Transverse colon (tissue), 4 donors: ENCODE results near the gene PEAR1. TPM values are rescaled to one million over a fixed set of nuclear protein-coding genes. Genes with fewer than 3 reads are reported as not detected.
"Not testable (repeated sequence)": the region's sequence is repeated elsewhere in the genome, so short reads cannot be mapped to it uniquely, and the experiment has no call there.

Experiments used
- DNase-seq: peaks from one replicate; pipeline ENCODE4 v3.0.0-alpha.2; 2019
- H3K27ac ChIP-seq, 4 donors: fragments of 200-600 bp; sonication (generic); 2 replicates each; pipeline ENCODE4 v1.5.1; 2016 to 2018; ENCODE audit warnings: inconsistent platforms in 4 of 4
- H3K27me3 ChIP-seq: fragments of 200-600 bp; sonication (generic); 2 replicates; pipeline ENCODE4 v1.5.1; 2017; ENCODE audit warnings: inconsistent platforms
- H3K36me3 ChIP-seq, 4 donors: fragments of 200-600 bp; sonication (generic); 2 replicates each; pipeline ENCODE4 v1.5.1; 2017 to 2019; ENCODE audit warnings: inconsistent platforms in 4 of 4
- H3K4me1 ChIP-seq, 4 donors: fragments of 200-600 bp; sonication (generic); 2 replicates each; pipeline ENCODE4 v1.5.1; 2017 to 2020; ENCODE audit warnings: inconsistent platforms in 4 of 4
- H3K4me3 ChIP-seq, 4 donors: fragments of 200-600 bp; sonication (generic); 1 replicate in 1 of 4; 2 replicates in 3 of 4; pipeline versions ENCODE4 v1.5.1 to v1.6.1; 2017 to 2019; ENCODE audit warnings: inconsistent platforms in 4 of 4
- H3K9me3 ChIP-seq, 2 donors: fragments of 200-600 bp; sonication (generic); 2 replicates each; pipeline ENCODE4 v1.5.1; 2017 to 2019; ENCODE audit warnings: inconsistent platforms in 2 of 2
- EP300 ChIP-seq: sonication (generic); formaldehyde crosslinking; IDR thresholded peaks from one replicate; pipeline ENCODE4 v1.6.1; 2017; ENCODE audit warnings: antibody characterized with exemption, low read depth
- POLR2A ChIP-seq: fragments of 450-650 bp; IDR thresholded peaks from one replicate; pipeline ENCODE4 v1.6.1; 2016; ENCODE audit warnings: antibody characterized with exemption, mild to moderate bottlenecking, moderate library complexity
- POLR2AphosphoS5 ChIP-seq, 3 donors: sonication (generic); formaldehyde crosslinking; IDR thresholded peaks; one replicate each; pipeline ENCODE4 v1.6.1; 2016; ENCODE audit warnings: antibody characterized with exemption in 3 of 3
- WGBS, 2 donors: methylation state at CpG; one replicate each; pipeline ENCODE4 v1.1.5; 2018; ENCODE audit warnings: low coverage in 1 of 2; 5-methylcytosine and 5-hydroxymethylcytosine counted together
- in situ Hi-C, 4 donors: fragments of 200-750 bp; cut with MboI; loops; one replicate each; pipeline versions ENCODE4 v1.15.0 to v1.15.1; 2017; ENCODE audit warnings: low sequenced_read_pairs in 3 of 4, low pct_ligation_motif_present in 1 of 4, low pct_unique_long_range_greater_than_20kb in 1 of 4
- intact Hi-C: fragments of 100-400 bp; cut with DNase I; formaldehyde crosslinking; loops from one replicate; pipeline ENCODE4 v1.15.1; 2023; ENCODE audit warnings: low total_unique reads
- total RNA-seq, 4 donors: library from RNA; depleted of rRNA; stranded (reverse); fragments of >200 nt; gene quantifications; one replicate each; pipeline ENCODE4 v1.1.0, GENCODE V29; 2016
- TF ChIP-seq, protein P1 (sequence below), 5 experiments: fragments of 200-600 bp in 3 of 5; fragments of 450-650 bp in 2 of 5; sonication (generic) in 3 of 5; IDR thresholded peaks; 1 replicate in 2 of 5; 2 replicates in 3 of 5; pipeline ENCODE4 v1.5.1; 2016 to 2017; ENCODE audit warnings: antibody characterized with exemption in 5 of 5, inconsistent platforms in 3 of 5, mild to moderate bottlenecking in 2 of 5, moderate library complexity in 1 of 5

The PEAR1 gene
- total RNA-seq, 4 donors from 2014 or later = 1.8 to 5.6 (median 3.7) TPM

DNA sequence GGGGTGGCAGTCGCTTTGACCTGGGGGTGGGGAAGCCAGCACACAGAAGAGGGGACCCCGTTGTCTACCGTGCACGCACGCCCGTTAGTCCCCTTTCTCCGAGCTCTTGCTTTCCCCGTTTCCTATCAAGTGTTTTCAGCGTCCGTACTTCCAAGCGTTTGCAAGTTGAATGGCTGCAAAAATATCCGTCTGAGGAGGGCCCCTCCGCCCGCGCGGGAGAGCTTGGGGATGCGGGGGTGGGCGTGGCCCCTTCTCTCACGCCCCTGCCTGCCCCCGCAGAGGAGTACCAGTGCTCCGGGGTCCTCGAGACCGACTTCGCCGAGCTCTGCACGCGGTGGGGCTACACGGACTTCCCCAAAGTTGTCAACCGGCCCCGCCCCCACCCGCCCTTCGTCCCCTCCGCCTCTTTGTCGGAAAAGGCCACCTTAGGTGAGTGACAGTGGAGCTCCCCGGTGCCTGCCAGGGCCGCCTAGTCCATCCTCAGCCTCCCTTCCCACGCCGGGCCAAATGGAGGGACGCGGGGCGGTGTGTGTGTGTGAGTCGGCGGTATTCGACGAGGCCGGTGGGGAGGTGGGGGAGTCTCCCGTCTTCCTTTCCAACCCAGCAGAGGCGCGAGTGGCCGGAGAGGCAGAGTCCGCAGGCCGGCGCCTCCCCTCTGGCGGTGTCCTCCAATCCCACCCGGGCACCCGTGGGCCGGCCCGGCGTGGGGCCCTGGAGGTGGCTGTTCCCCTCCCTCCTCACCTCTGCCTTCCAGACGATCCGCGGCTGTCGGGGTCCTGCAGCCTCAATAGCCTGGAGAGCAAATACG, 30.4 kb downstream of the PEAR1 start:
- in situ Hi-C loops (no loop called here), intact Hi-C loops (no loop called here)
- 10% methylated on average over 32 of the region's 64 CpGs; no CpG with 5 or more reads in 1 of the 2 donors for WGBS, 2 donors
- Histone ChIP-seq H3K4me1 (peaks cover 6 to 30% (median 26%) of the 10 kb centered on the region in 4 donors), H3K27ac (no peak overlapping the region), H3K36me3 (no peaks in the 10 kb centered on the region), H3K27me3 (peaks cover 99% of the 10 kb centered on the region), H3K4me3 (peak overlapping the region in 1 of 4 donors; percentile 3), H3K9me3 (no peaks in the 10 kb centered on the region)
- no peak for DNase-seq
- TF ChIP-seq EP300 = no peak
- TF ChIP-seq POLR2A = no peak
- TF ChIP-seq, protein P1, sequence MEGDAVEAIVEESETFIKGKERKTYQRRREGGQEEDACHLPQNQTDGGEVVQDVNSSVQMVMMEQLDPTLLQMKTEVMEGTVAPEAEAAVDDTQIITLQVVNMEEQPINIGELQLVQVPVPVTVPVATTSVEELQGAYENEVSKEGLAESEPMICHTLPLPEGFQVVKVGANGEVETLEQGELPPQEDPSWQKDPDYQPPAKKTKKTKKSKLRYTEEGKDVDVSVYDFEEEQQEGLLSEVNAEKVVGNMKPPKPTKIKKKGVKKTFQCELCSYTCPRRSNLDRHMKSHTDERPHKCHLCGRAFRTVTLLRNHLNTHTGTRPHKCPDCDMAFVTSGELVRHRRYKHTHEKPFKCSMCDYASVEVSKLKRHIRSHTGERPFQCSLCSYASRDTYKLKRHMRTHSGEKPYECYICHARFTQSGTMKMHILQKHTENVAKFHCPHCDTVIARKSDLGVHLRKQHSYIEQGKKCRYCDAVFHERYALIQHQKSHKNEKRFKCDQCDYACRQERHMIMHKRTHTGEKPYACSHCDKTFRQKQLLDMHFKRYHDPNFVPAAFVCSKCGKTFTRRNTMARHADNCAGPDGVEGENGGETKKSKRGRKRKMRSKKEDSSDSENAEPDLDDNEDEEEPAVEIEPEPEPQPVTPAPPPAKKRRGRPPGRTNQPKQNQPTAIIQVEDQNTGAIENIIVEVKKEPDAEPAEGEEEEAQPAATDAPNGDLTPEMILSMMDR (IDR thresholded peaks at IDR 0.05) = no peak
- no peak for TF ChIP-seq POLR2AphosphoS5 (IDR thresholded peaks at IDR 0.05)

DNA sequence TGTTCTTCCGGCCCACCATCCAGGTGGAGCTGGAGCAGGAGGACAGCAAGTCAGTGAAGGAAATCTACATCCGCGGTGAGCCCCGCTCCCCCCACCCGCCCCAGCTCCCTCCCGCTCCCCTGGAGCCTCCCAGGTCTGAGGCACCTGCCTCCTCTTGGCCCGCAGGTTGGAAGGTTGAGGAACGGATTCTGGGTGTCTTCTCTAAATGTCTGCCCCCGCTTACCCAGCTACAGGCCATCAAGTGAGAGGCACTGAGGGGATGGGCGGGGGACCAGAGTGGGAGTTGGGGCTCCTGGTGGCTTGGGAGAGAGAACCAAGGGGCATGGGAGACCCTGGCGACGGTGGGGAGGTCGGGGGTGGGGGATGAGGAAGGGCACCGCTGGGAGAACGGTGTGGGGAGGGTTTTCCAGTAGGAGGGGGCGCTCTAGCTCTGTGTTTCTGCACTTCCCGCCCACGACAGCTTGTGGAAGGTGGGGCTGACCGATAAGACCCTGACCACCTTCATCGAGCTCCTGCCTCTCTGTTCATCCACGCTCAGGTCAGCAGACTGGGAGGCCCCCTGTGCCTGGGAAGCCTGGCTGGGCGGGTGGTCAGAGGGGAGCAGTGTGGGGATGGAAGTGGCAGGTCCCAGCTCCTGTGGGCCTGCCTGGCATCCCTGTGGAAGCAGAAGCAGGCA, 31.1 kb downstream of the PEAR1 start:
- DNase-seq = no peak
- WGBS, 2 donors = 48 to 59% methylated on average over 5 to 16 of the region's 22 CpGs
- in situ Hi-C loops = no loop called here
- intact Hi-C loops = no loop called here
- Histone ChIP-seq H3K4me3 (no peak overlapping the region), H3K36me3 (no peaks in the 10 kb centered on the region), H3K27ac (no peak overlapping the region), H3K27me3 (peaks cover 99% of the 10 kb centered on the region), H3K4me1 (peaks cover 6 to 30% (median 26%) of the 10 kb centered on the region in 4 donors), H3K9me3 (no peaks in the 10 kb centered on the region)
- no peak for TF ChIP-seq EP300

DNA sequence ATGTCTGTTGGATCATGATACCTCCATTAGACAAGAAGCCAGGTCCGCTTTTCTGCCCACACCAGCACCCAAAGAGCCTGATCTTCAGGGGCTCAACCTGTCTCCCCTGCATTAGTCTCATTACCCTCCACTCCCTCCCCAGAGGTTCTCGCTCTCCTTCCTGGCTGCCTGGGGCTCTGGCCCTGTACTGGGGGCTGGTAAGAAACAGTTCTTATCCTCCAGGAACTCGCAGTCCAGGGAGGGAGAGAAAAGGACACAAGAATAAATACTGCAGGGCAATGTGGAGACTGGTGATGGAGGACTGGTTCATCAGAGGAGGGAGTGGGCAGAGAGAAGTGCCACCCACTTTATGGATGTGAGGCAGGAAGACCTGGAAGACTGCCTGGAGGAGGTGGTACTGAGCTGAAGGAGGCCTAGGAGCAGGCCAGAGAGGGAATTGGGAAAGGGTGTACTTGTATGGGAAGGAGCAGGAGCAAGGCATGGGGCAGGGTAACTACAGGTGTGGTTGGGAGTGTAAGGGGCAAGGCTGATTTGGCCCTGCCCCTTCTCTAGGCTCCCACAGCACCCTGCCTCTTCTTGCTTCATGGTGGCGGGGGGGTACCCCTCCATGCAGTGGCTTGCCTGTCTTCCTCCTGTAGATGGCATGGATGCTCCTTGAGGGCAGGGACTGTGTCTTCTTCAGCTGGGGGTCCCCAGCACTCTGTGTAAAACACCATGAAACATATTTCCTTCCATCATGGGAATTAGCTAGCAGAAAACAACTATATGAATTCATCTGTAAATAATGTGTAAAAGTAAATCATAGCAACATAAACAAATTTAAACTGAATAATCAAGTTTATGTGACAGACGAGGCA, 31.9 kb downstream of the PEAR1 start:
- H3K4me3 ChIP-seq = no peak overlapping the region
- intact Hi-C loops = no loop called here
- no peaks in the 10 kb centered on the region for H3K36me3 ChIP-seq
- peaks cover 97% of the 10 kb centered on the region for H3K27me3 ChIP-seq
- no peak overlapping the region for H3K27ac ChIP-seq
- no peaks in the 10 kb centered on the region for H3K9me3 ChIP-seq
- H3K4me1 ChIP-seq = peaks cover 6 to 25% (median 21%) of the 10 kb centered on the region in 4 donors
- no peak for DNase-seq
- in situ Hi-C loops = no loop called here
- TF ChIP-seq POLR2AphosphoS5 (IDR thresholded peaks at IDR 0.05) (no peak), POLR2A (no peak), EP300 (no peak)
- TF ChIP-seq, protein P1 (IDR thresholded peaks at IDR 0.05) = no peak
- WGBS, 2 donors = 75 to 76% methylated on average over 3 to 5 of the region's 5 CpGs

DNA sequence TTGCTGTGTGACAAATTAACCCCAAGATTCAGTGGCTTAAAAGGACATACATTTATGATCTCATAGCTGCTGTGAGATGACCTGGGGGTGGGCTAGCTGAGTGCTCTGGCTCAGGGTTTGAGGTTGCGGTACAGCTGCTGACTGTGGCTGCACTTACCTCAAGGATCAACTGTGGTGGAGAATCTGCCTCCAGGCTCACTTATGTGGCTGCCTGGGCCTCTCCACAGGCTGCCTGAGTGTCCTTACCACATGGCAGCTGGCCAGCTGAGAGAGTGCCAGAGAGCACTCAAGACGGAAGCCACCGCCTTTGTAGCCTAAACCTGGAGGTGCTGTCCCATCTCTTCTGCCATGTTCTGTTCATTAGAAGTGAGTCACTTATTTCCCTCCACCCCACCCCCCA, 32.7 kb downstream of the PEAR1 start:
- no peaks in the 10 kb centered on the region for H3K36me3 ChIP-seq
- no peak overlapping the region for H3K4me3 ChIP-seq
- TF ChIP-seq, protein P1 (IDR thresholded peaks at IDR 0.05) = no peak
- TF ChIP-seq POLR2AphosphoS5 (IDR thresholded peaks at IDR 0.05) (no peak), POLR2A (no peak), EP300 (no peak)
- peaks cover 6 to 24% (median 15%) of the 10 kb centered on the region in 4 donors for H3K4me1 ChIP-seq
- H3K27me3 ChIP-seq = peaks cover 96% of the 10 kb centered on the region
- peak; percentile 70 for DNase-seq
- no peak overlapping the region for H3K27ac ChIP-seq
- H3K9me3 ChIP-seq = no peaks in the 10 kb centered on the region
- in situ Hi-C loops (no loop called here), intact Hi-C loops (no loop called here)
- 22% methylated on average over 3 of the region's 3 CpGs; no CpG with 5 or more reads in 1 of the 2 donors for WGBS, 2 donors

DNA sequence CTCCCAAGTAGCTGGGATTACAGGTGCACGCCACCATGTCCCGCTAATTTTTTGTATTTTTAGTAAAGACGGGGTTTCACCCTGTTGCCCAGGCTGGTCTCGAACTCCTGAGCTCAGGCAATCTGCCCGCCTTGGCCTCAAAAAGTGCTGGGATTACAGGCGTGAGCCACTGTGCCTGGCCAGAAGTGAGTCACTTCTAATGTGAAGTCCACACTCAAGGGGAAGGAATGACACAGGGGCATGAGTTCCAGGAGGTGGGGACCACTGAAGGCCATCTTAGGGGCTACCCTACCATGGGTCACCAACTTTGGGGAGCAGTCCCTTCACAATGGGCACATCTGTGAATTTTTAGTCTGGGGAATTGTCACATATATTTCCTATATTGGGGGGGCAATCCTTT, 33.2 kb downstream of the PEAR1 start:
- DNase-seq, intact Hi-C loops, H3K9me3 ChIP-seq, H3K27ac ChIP-seq, H3K36me3 ChIP-seq, H3K4me3 ChIP-seq, in situ Hi-C loops: not testable (repeated sequence)
- WGBS, 2 donors = 71% methylated on average over 6 of the region's 6 CpGs; no CpG with 5 or more reads in 1 of the 2 donors
- Histone ChIP-seq H3K27me3 (peaks cover 91% of the 10 kb centered on the region), H3K4me1 (peaks cover 6 to 29% (median 15%) of the 10 kb centered on the region in 4 donors)
